Fibroblast of lung (primary cell): ENCODE data around the gene BTBD2.

Experiments used
- CTCF ChIP-seq, 2 donors: IDR thresholded peaks in 1 of 2; conservative IDR thresholded peaks in 1 of 2; 1 replicate in 1 of 2; 2 replicates in 1 of 2; pipeline ENCODE4 v1.5.1; 2011 to 2012; ENCODE audit warnings: low read length in 2 of 2, control low read depth in 1 of 2, inconsistent platforms in 1 of 2, low read depth in 1 of 2, mild to moderate bottlenecking in 1 of 2
- EZH2 ChIP-seq: IDR thresholded peaks from 2 replicates; pipeline ENCODE4 v1.5.1; 2012; ENCODE audit warnings: low read length, control low read depth, mild to moderate bottlenecking; ENCODE audit errors: missing control alignments

GRCh38 chr19:2051773-2052704, 36.5 kb upstream of the BTBD2 start:
- no peak for TF ChIP-seq CTCF (conservative IDR thresholded peaks at IDR 0.05 in 1 of 2, IDR thresholded peaks at IDR 0.05 in 1 of 2; ENCODE audit: low read depth in 1 of 2, low read length in 2 of 2)
- TF ChIP-seq EZH2 = no peak
